T-helper 1 cell treated with Interleukin-12 subunit alpha and Interleukin-12 subunit beta and Interleukin-4 antibody, amounts not matched to agents 30 μg/mL and 1 μg/mL, for 36 hours (primary cell): ENCODE data around the gene ARID3A.

Source experiments
- H3K27ac Mint-ChIP-seq: one replicate; pipeline ENCODE4 v1.8.0; 2021; ENCODE audit warnings: mild to moderate bottlenecking, mixed read lengths
- H3K27me3 Mint-ChIP-seq: one replicate; pipeline ENCODE4 v1.8.0; 2021; ENCODE audit warnings: low read depth, mixed read lengths
- H3K36me3 Mint-ChIP-seq: one replicate; pipeline ENCODE4 v1.8.0; 2021; ENCODE audit warnings: low read depth, mixed read lengths
- H3K4me1 Mint-ChIP-seq: one replicate; pipeline ENCODE4 v1.8.0; 2021; ENCODE audit warnings: low read depth, mixed read lengths
- H3K4me3 Mint-ChIP-seq: one replicate; pipeline ENCODE4 v1.8.0; 2021; ENCODE audit warnings: mild to moderate bottlenecking, moderate library complexity, mixed read lengths
- H3K9me3 Mint-ChIP-seq: one replicate; pipeline ENCODE4 v1.8.0; 2021; ENCODE audit warnings: mixed read lengths

ARID3A gene

DNA sequence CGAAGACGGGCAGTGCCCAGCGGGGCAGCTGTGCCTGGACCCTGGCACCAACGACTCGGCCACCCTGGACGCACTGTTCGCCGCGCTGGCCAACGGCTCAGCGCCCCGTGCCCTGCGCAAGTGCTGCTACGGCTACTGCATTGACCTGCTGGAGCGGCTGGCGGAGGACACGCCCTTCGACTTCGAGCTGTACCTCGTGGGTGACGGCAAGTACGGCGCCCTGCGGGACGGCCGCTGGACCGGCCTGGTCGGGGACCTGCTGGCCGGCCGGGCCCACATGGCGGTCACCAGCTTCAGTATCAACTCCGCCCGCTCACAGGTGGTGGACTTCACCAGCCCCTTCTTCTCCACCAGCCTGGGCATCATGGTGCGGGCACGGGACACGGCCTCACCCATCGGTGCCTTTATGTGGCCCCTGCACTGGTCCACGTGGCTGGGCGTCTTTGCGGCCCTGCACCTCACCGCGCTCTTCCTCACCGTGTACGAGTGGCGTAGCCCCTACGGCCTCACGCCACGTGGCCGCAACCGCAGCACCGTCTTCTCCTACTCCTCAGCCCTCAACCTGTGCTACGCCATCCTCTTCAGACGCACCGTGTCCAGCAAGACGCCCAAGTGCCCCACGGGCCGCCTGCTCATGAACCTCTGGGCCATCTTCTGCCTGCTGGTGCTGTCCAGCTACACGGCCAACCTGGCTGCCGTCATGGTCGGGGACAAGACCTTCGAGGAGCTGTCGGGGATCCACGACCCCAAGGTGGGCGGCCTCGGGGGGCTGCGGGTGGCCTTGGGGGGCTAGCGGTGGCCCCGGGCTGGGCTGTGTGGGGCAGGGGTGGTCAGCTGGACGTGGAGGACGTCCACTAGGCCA, 79.2 kb downstream of the ARID3A start:
- Mint-ChIP-seq H3K27ac (no peak overlapping the region), H3K4me3 (no peak overlapping the region), H3K9me3 (no peaks in the 10 kb centered on the region), H3K36me3 (peaks cover 8% of the 10 kb centered on the region), H3K4me1 (no peaks in the 10 kb centered on the region), H3K27me3 (peaks cover 10% of the 10 kb centered on the region)

DNA sequence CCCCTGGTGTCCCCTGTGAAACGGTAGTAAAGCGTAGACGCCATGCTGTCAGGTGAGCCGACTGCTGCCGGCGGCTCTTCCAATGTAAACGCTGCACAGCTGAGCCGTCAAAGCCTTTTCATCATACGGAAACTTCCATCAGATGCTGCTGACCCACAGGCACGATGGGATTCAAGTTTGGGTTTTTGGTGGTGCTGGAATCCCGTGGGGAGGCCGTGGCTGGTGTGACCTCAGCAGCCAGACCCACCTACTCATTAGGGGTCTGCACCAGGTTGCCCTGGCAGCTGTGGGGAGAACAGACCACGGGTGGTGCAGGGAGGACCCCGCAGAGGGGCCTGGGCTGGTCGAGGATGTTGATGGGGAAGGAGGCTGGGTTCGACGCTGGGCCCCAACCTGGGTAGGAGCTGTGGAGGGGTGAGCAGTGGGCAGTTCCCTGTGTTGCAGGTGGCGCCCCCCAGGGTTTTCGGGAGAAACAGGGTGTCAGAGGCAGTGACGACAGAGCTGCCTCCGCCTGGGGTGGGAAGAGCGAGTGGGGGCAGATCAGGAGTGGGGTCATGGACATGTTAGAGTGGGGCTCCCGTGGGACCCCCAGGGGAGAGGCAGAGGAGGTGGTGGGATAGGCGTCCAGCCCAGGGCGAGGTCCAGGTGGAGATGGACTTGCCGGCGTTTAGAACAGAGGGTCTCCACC, 81.0 kb downstream of the ARID3A start:
- H3K4me3 Mint-ChIP-seq = no peak overlapping the region
- H3K4me1 Mint-ChIP-seq = no peaks in the 10 kb centered on the region
- H3K27me3 Mint-ChIP-seq = peaks cover 5% of the 10 kb centered on the region
- H3K27ac Mint-ChIP-seq = no peak overlapping the region
- peaks cover 8% of the 10 kb centered on the region for H3K36me3 Mint-ChIP-seq
- no peaks in the 10 kb centered on the region for H3K9me3 Mint-ChIP-seq

DNA sequence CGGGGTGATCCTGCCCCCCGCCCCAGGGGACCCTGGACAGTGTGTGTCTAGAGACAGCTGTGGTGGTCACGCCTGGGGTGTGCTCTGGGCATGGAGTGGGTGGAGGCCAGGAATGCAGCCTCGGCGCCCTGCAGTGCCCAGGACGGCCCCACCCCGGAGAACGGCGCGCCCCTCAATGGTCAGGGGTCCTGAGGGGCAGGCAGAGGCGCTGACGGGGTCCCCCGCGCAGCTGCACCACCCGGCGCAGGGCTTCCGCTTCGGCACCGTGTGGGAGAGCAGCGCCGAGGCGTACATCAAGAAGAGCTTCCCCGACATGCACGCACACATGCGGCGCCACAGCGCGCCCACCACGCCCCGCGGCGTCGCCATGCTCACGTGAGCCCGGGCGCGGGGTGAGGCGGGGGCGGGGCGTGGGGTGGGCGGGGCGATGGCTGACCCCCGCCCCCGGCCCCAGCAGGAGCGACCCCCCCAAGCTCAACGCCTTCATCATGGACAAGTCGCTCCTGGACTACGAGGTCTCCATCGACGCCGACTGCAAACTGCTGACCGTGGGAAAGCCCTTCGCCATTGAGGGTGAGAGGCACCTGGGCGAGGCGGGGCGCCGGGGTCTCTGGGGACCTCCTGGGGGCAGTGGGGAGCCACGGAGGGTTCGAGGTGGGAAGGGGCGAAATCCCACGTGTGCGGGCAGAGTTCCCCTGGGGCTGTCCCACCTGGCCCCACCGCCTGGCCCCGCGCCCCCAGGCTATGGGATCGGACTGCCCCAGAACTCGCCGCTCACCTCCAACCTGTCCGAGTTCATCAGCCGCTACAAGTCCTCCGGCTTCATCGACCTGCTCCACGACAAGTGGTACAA, 81.8 kb downstream of the ARID3A start:
- peaks cover 2% of the 10 kb centered on the region for H3K27me3 Mint-ChIP-seq
- no peak overlapping the region for H3K27ac Mint-ChIP-seq
- no peaks in the 10 kb centered on the region for H3K9me3 Mint-ChIP-seq
- H3K36me3 Mint-ChIP-seq = peaks cover 8% of the 10 kb centered on the region
- H3K4me1 Mint-ChIP-seq = no peaks in the 10 kb centered on the region
- no peak overlapping the region for H3K4me3 Mint-ChIP-seq

GRCh38 chr19:1008268-1009040, 82.6 kb downstream of the ARID3A start:
- Mint-ChIP-seq H3K9me3 (no peaks in the 10 kb centered on the region), H3K27me3 (no peaks in the 10 kb centered on the region), H3K4me3 (no peak overlapping the region), H3K27ac (no peak overlapping the region), H3K4me1 (no peaks in the 10 kb centered on the region), H3K36me3 (peaks cover 8% of the 10 kb centered on the region)

DNA sequence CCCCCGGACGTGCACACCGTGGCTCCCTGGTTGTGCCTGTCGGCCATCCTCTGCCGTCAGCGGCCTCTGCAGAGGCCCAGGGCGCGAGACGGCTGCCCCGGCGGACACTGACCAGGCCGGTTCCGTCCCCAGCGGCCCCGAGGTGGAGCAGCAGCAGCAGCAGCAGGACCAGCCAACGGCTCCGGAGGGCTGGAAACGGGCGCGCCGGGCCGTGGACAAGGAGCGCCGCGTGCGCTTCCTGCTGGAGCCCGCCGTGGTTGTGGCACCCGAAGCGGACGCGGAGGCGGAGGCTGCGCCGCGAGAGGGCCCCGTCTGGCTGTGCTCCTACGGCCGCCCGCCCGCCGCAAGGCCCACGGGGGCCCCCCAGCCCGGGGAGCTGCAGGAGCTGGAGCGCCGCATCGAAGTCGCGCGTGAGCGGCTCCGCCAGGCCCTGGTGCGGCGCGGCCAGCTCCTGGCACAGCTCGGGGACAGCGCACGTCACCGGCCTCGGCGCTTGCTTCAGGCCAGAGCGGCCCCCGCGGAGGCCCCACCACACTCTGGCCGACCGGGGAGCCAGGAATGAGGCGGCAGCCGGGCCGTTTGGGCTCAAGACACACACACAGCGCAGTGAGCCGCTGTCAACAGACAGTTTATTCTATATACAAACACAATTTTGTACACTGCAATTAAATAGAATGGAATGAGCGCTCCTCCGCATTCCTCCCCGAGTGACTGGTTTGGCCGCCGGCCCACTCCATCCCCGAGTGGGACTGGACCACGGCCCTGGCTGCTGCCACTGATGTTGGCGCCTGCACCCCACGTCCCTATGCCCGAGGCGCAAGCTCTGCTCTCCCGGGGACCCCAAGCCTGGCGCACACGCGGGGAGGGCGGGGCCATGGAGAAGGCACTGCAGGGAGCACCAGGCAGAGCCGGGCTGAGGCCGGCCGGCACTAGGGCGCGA, 83.5 kb downstream of the ARID3A start:
- Mint-ChIP-seq H3K27ac (no peak overlapping the region), H3K27me3 (no peaks in the 10 kb centered on the region), H3K4me3 (no peak overlapping the region), H3K4me1 (peaks cover 2% of the 10 kb centered on the region), H3K36me3 (peaks cover 10% of the 10 kb centered on the region), H3K9me3 (no peaks in the 10 kb centered on the region)

- H3K27ac Mint-ChIP-seq = no peak overlapping the region
- no peaks in the 10 kb centered on the region for H3K9me3 Mint-ChIP-seq
- no peak overlapping the region for H3K4me3 Mint-ChIP-seq
- peaks cover 10% of the 10 kb centered on the region for H3K36me3 Mint-ChIP-seq
- no peaks in the 10 kb centered on the region for H3K27me3 Mint-ChIP-seq
- H3K4me1 Mint-ChIP-seq = peaks cover 2% of the 10 kb centered on the region
Measured at GRCh38 chr19:1009981-1010538, 84.2 kb downstream of the ARID3A start.

DNA sequence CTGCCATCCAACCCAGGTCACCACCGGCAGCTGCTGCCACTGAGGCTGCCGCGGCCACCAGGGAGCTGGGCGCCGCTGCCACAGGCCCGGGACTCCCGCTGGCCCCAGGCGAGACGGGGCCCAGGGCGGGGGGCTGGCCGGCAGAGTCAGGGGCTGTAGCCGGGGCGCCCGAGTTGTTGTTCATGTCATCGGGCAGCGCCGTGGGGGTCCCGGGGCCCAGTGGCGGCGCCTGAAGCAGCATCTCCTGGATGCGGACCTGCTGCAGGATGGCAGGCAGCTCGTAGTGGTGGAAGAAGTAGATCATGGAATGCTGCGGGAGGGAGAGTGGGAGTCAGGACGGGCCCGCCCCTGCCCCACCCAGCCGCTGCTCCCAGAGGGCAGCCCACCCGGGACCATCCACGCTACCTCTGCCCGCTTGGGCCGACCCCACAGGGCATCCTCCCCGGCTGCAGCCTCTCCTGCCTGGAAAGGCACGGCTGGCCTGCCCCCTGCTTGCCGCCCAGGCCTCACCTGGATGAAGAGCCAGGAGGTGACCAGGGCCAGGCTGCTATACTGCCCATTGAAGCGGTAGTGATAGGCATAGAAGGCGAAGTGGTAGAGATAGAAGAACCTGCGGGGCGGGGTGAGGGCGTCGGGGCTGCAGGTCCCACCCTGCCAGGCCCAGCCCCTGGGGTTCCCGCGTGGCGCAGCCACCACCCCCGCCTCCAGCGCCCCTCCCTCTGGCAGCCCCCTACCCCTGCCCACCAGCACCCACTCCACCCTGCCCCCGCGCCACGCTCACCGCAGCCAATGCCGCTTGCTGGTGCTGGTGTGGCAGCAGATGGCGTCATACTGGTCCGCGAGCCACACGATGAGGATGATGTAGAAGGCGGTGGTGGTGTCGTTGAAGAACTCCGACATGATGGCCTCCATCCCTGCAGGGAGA, 85.0 kb downstream of the ARID3A start:
- Mint-ChIP-seq H3K27ac (no peak overlapping the region), H3K4me3 (no peak overlapping the region), H3K27me3 (no peaks in the 10 kb centered on the region), H3K9me3 (no peaks in the 10 kb centered on the region), H3K36me3 (peaks cover 10% of the 10 kb centered on the region), H3K4me1 (peaks cover 2% of the 10 kb centered on the region)

- no peak overlapping the region for H3K27ac Mint-ChIP-seq
- H3K9me3 Mint-ChIP-seq = no peaks in the 10 kb centered on the region
- H3K27me3 Mint-ChIP-seq = no peaks in the 10 kb centered on the region
- no peak overlapping the region for H3K4me3 Mint-ChIP-seq
- H3K36me3 Mint-ChIP-seq = peaks cover 6% of the 10 kb centered on the region
- peaks cover 3% of the 10 kb centered on the region for H3K4me1 Mint-ChIP-seq
Measured at GRCh38 chr19:1011831-1012333, 86.0 kb downstream of the ARID3A start.

- Mint-ChIP-seq H3K27ac (no peak overlapping the region), H3K4me1 (peaks cover 8% of the 10 kb centered on the region), H3K4me3 (no peak overlapping the region), H3K36me3 (peaks cover 4% of the 10 kb centered on the region), H3K27me3 (no peaks in the 10 kb centered on the region), H3K9me3 (no peaks in the 10 kb centered on the region)
Measured at GRCh38 chr19:1012334-1012733, 86.5 kb downstream of the ARID3A start.

DNA sequence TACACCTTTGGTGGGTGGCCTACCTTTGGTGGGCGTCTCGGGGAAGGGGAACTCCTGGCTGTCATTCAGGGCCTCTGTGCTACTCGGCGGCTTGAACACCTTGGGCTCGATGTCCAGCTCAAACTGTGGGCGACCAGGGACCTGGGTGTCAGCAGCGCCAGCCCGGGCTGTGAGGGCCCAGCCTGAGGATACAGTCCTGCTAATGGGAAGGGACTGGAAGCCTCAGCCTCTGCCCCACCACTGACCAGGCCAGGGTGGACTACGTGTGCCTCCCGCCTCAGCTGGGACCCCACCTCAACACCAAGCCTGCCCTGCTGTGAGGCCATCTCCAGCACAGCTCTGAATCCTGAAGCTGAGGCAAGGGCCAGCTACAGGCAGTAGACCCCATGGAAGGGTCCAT, 87.4 kb downstream of the ARID3A start:
- Mint-ChIP-seq H3K27ac (no peak overlapping the region), H3K36me3 (peaks cover 4% of the 10 kb centered on the region), H3K4me1 (peaks cover 13% of the 10 kb centered on the region), H3K4me3 (no peak overlapping the region), H3K27me3 (no peaks in the 10 kb centered on the region), H3K9me3 (no peaks in the 10 kb centered on the region)

DNA sequence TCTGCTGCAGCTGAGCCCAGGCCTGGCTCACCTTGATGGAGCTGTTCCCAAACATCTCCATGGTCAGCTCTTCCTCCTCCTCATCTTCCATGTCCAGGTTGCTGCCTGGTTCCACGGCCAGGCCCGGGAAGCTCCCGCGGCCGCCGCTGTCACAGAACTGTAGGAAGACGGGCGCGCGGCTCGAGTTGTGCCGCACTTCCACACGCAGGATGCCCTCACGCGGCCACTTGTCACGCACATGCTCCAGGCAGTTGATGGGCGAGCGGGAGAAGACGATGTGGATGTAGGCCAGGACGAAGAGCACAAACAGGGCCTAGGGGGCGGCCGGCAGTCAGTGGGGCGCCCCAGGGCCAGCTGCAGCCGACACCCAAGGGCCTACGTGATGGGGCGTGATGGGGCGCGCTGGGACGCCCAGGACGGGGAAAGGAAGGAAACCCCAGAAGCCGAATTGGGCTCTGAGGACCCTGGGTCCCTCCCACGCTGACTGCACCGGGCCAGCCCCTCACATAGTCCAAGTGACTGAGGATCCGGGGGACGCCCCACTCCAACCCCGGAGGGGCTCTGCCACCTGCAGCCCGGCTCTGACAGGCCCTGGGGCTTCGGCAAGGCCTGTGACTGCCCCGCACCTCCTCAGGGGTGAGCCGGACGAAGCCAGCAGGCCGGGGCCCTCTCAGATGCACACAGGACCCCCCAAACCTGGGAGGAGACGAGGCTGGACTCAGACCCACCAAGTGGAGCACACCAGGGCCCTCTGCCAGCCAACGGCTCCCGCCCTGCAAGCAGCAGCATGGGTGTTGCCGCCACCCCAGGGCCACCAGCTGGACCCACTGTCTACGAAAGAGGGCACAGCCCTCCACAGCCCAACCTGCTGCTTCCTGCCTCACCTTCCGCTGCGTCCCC, 88.6 kb downstream of the ARID3A start:
- Mint-ChIP-seq H3K36me3 (peaks cover 4% of the 10 kb centered on the region), H3K27me3 (no peaks in the 10 kb centered on the region), H3K27ac (no peak overlapping the region), H3K4me3 (no peak overlapping the region), H3K9me3 (no peaks in the 10 kb centered on the region), H3K4me1 (peaks cover 18% of the 10 kb centered on the region)
